Stimulated activated CD8-positive, alpha-beta memory T cell treated with anti-CD3 and anti-CD28 coated beads, Interleukin-4, amount 100 ng/mL, for 1 hour (primary cell): ENCODE data around the gene ZFP91.

Source experiments
- DNase-seq, 2 donors: peaks; one replicate each; pipeline ENCODE4 v3.0.0-alpha.2; 2020; ENCODE audit warnings: low read depth in 2 of 2, low spot score in 1 of 2

Gene ZFP91

DNA sequence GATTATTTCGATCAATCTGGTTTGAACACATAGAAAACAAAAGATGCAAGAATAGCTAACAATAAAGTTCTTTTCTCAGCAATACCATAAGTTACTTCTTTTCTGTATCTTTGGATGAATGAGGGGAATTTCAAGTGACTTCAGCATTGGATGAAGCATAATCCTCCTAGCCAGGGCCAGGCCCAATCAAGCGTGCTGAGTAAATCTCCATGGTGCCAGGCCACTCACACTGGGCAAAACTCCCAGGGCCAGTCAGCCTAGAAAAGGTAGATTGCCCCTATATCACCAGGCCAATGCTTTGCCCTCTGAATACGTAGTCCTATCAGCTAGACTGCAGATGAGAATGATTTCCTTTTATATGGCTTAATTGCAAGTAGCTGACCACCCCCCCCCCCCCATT, 49.6 kb downstream of the ZFP91 start:
- DNase-seq = no peak

GRCh38 chr11:58629857-58630256, 51.0 kb downstream of the ZFP91 start:
- no peak for DNase-seq

GRCh38 chr11:58631378-58631777, 52.5 kb downstream of the ZFP91 start:
- DNase-seq = no peak

DNA sequence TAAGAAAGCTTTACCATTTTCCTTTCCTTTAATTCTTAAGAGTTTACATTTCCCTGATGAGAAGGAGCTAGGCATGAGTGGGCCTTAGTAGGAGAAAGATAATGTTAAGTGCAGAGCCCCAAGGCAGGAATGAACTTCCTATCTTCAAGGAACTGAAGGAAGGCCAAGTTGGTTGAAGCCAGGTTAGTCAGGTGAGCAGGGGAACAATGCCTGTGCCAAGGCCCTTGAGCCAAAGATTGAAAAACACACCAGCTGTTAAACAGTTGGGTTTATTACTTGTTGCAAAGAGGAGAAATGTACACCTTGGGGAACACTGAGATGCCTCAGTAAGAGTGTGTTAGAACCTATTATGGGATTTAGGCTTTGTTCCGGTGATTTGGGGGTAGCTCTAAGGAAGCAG, 53.6 kb downstream of the ZFP91 start:
- DNase-seq = no peak

DNA sequence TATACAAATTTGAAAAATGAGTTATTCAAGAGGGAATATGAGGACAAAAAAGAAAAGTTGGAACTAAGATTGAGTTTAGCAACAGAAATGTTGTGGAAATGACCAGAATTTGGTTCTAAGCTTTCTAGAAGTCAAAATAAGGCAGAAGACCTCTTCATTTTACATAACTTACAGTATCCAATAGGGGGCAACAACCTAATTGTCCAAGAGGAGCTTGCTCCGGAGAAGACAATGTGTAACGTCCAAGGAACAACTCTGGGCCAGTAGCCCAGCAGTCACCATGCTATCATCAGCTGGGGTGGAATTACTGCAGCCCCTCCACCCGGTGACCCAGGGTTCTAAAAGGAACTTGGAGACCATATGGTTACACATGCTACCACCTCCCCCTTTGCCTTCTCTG, 57.7 kb downstream of the ZFP91 start:
- no peak for DNase-seq

DNA sequence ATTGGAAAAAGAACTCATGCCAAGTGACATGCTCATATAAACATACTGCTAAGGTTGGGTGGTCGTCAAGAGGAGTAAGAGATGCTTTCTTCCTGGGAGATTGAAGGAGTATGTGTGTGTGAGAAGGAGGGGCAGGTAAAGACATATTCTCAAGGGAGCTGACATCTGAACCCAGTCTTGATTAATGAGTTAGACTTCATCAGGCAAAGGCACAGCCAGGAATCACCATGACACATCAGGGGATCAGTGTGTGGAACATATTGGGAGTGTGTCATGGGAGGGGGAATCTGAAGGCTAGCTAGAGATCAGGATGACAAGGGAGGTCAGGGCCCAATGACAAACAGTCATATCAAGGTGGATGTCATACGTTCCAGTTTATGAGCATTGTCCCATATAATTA, 58.5 kb downstream of the ZFP91 start:
- DNase-seq = no peak

GRCh38 chr11:58639103-58639502, 60.2 kb downstream of the ZFP91 start:
- DNase-seq = no peak

- no peak for DNase-seq
Measured at GRCh38 chr11:58639669-58640068, 60.8 kb downstream of the ZFP91 start.

DNA sequence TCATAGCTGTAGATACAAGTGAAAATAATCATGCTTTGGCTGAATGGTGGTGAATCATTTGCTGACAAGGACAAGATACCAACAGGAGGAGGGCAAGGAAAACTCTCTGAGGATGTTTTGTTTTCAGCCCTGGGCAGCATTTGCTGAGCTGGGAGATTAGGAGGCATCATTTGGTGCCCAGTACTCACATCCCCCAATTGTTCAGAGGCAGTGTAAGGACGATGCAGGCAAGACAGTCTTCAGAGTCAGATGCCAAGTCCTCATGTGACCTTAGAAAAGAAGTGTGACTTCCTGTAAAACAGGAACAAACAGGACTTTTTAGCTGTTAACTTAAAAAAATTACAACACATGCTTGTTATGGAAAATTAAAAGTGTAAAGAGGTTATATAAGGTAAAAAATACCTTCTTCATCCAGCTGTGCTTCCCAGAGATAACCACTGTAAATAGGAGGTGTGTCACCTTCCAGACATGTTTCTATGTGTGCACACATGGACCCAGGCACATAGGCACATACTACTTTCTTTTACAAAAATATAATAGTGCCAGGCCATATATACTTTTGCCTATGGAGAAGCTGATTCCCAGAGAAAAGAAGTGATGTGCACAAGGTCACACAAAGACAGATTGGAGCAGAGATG, 61.6 kb downstream of the ZFP91 start:
- DNase-seq = no peak

DNA sequence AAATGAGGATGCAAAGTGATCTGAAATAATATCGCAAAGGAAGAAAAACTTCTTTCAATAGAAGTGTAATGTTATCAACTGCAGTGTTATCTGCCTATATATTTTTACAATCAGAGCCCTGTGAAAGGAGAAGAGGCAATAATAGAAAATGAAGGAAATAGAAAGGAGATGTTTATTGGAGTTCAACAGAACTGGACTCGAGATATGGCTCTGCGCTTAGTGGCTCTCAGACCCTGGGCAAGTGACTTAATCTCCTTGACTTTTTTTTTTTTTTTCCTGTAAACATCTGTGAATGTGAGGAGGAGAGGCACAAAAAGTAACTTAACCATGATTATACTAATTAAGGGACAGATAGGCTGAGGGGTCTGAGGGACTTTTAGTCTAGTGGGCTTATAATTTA, 62.5 kb downstream of the ZFP91 start:
- DNase-seq = no peak

DNA sequence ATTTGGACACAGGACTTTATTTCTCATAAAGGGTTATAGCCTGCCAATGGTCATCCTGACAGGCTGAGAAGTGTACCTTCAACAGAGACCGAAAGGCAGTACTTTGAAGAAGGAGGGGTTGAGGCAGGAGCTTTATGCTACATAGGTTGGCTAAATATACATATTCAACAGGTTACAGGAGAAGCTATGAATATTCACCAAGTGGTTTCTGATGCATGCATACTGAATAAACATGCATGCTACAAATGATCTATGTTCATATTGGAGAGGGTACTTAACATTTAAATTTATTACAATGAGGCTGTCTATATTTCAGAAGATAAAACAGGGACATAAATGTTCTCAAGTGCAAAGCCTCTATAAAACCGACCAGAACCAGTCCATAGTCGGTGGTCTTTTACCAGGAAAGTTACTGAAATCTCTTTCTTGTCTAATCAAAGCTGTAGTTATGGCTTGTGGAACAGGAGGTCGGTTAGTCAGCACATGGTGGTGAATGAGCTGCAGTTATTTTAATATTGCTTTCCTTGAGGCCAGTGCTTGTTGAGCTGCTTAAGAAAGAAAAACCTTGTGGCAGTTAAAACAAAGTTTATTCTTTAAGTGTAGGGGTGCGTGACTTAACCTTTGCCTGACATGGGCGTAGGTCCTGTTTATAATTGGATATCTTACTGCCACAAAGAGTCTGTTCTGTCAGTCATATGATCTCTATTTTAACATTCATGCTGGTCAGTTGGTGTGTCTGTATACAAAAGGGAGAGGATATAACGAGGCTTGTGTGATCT, 63.1 kb downstream of the ZFP91 start:
- DNase-seq = no peak

- DNase-seq = no peak
Measured at GRCh38 chr11:58645854-58646253, 67.0 kb downstream of the ZFP91 start.

DNA sequence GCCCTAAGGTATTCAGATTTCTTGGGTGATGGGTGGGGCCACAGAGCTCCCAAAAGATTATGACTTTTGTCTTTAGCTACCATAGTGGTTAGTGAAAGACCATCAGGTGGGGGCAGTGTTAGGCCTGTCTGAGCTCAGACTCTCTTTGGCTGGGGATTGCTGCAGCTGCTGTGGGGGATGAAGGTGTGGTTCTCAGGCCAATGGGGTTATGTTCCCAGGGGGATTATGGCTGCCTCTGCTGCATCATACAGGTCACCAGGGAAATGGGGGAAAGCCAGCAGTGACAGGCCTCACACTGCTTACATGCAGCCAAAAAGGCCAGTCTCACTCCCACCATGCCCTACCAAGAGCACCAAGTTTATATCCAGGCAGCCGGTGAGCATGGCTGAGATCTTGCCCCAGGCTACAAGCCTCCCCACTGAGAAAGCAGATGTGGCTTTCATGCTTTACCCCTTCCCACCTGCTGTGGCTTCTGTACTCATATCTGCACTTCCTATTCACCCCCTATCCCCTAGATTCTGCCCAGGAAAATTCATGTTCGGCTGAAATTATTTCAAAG, 68.4 kb downstream of the ZFP91 start:
- DNase-seq = no peak

GRCh38 chr11:58647866-58648265, 69.0 kb downstream of the ZFP91 start:
- DNase-seq = no peak

- no peak for DNase-seq
Measured at GRCh38 chr11:58649623-58650022, 70.8 kb downstream of the ZFP91 start.

- DNase-seq = no peak
Measured at GRCh38 chr11:58650496-58650895, 71.6 kb downstream of the ZFP91 start.

- DNase-seq = no peak
Measured at GRCh38 chr11:58652726-58653280, 73.9 kb downstream of the ZFP91 start.

GRCh38 chr11:58654079-58654907, 75.4 kb downstream of the ZFP91 start:
- peak; percentile 29 to 54 for DNase-seq

DNA sequence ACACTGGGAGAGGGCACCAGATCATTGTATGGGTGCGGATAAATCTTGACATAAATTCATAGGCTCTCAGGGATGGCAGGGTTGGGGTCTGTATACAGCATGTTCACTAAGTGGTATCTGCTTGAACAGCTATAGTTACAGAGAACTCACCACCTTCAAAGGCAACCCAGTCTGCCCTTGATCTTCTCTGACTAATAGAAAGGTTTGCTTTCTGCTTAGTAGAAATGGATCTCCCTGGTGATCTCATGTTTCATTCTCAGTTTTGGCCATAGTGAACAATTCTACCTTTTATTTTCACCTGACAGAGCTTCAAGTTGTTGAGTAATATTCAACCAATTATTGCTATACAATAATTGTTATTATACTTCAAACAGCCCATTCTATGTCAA, 76.0 kb downstream of the ZFP91 start:
- no peak for DNase-seq

GRCh38 chr11:58656348-58656747, 77.5 kb downstream of the ZFP91 start:
- DNase-seq = no peak

GRCh38 chr11:58658623-58659022, 79.8 kb downstream of the ZFP91 start:
- no peak for DNase-seq
